Colonic mucosa (tissue), 4 donors: Measurements from ENCODE around the gene BRIP1. TPM values are rescaled to one million over a fixed set of nuclear protein-coding genes. Genes with fewer than 3 reads are reported as not detected.
"Not testable (repeated sequence)": the region's sequence is repeated elsewhere in the genome, so short reads cannot be mapped to it uniquely, and the experiment has no call there.

Experiments
- DNase-seq: peaks from one replicate; pipeline ENCODE4 v3.0.0-alpha.2; 2020
- H3K27ac ChIP-seq: fragments of 200-600 bp; one replicate; pipeline ENCODE4 v1.8.0; 2021
- H3K27me3 ChIP-seq: fragments of 200-600 bp; one replicate; pipeline ENCODE4 v1.8.0; 2021
- H3K36me3 ChIP-seq: fragments of 200-600 bp; one replicate; pipeline ENCODE4 v1.8.0; 2021
- H3K4me1 ChIP-seq: fragments of 200-600 bp; one replicate; pipeline ENCODE4 v1.8.0; 2021; ENCODE audit warnings: mild to moderate bottlenecking
- H3K4me3 ChIP-seq: fragments of 200-600 bp; one replicate; pipeline ENCODE4 v1.8.0; 2021
- H3K9ac ChIP-seq, 2 donors: one replicate each; pipeline ENCODE4 v1.7.0; 2013; ENCODE audit warnings: control low read depth in 2 of 2, low read depth in 2 of 2, low read length in 2 of 2
- H3K9me3 ChIP-seq: fragments of 200-600 bp; one replicate; pipeline ENCODE4 v1.8.0; 2021
- CTCF ChIP-seq: fragments of 200-600 bp; IDR thresholded peaks from one replicate; pipeline ENCODE4 v1.8.0; 2022; ENCODE audit warnings: antibody characterized with exemption, mild to moderate bottlenecking
- intact Hi-C: fragments of 100-400 bp; cut with DNase I; formaldehyde crosslinking; loops from one replicate; pipeline ENCODE4 v1.14.1; 2022
- total RNA-seq, 2 donors: library from RNA; stranded (reverse); fragmentation: NEBNext Ultra II Directional in 1 of 2; extraction: Animal tissue kit (Norgen Biotek cat#: 25700) in 1 of 2; gene quantifications; one replicate each; pipeline ENCODE4 v1.2.1, GENCODE V29; 2021
- donor health status: healthy.
- donor health status: DM: no; HTN: no; CAD: no.
- donor health status: DM: no; HTN: no; CAD: no.

Gene BRIP1
- total RNA-seq, 2 donors from 2014 or later: 3.3 to 10.1 TPM

GRCh38 chr17:61897548-61898180 lies 34.3 kb upstream of the BRIP1 start:
- no peaks in the 10 kb centered on the region for H3K36me3 ChIP-seq
- H3K9ac ChIP-seq: no peak overlapping the region
- no peak for TF ChIP-seq CTCF
- no peak for DNase-seq
- intact Hi-C loops: no loop called here
- no peak overlapping the region for H3K27ac ChIP-seq
- H3K27me3 ChIP-seq: no peaks in the 10 kb centered on the region
- H3K4me1 ChIP-seq: no peaks in the 10 kb centered on the region
- no peak overlapping the region for H3K4me3 ChIP-seq
- H3K9me3 ChIP-seq: no peaks in the 10 kb centered on the region

GRCh38 chr17:61895391-61895790 lies 32.1 kb upstream of the BRIP1 start:
- Histone ChIP-seq H3K4me1 (no peaks in the 10 kb centered on the region), H3K27me3 (no peaks in the 10 kb centered on the region), H3K27ac (no peak overlapping the region), H3K9ac (no peak overlapping the region), H3K36me3 (no peaks in the 10 kb centered on the region), H3K4me3 (no peak overlapping the region), H3K9me3 (no peaks in the 10 kb centered on the region)
- no peak for TF ChIP-seq CTCF
- DNase-seq: no peak
- intact Hi-C loops: no loop called here

GRCh38 chr17:61894310-61894709 lies 31.0 kb upstream of the BRIP1 start:
- H3K9ac ChIP-seq, intact Hi-C loops, H3K4me1 ChIP-seq, H3K4me3 ChIP-seq, DNase-seq, H3K27ac ChIP-seq, H3K27me3 ChIP-seq, H3K36me3 ChIP-seq, H3K9me3 ChIP-seq: not testable (repeated sequence)

GRCh38 chr17:61887733-61888132 lies 24.4 kb upstream of the BRIP1 start:
- H3K4me3 ChIP-seq, H3K27ac ChIP-seq, DNase-seq, H3K4me1 ChIP-seq, intact Hi-C loops, H3K36me3 ChIP-seq, H3K9me3 ChIP-seq, H3K9ac ChIP-seq, H3K27me3 ChIP-seq: not testable (repeated sequence)

GRCh38 chr17:61885865-61886264 lies 22.5 kb upstream of the BRIP1 start:
- H3K27me3 ChIP-seq, H3K9me3 ChIP-seq, H3K36me3 ChIP-seq, H3K4me1 ChIP-seq, H3K27ac ChIP-seq, DNase-seq, intact Hi-C loops, H3K4me3 ChIP-seq, H3K9ac ChIP-seq: not testable (repeated sequence)

GRCh38 chr17:61884864-61885263 lies 21.5 kb upstream of the BRIP1 start:
- Histone ChIP-seq H3K9me3 (no peaks in the 10 kb centered on the region), H3K9ac (no peak overlapping the region), H3K4me3 (no peak overlapping the region), H3K36me3 (no peaks in the 10 kb centered on the region), H3K27me3 (no peaks in the 10 kb centered on the region), H3K27ac (no peak overlapping the region), H3K4me1 (no peaks in the 10 kb centered on the region)
- no peak for DNase-seq
- intact Hi-C loops: no loop called here
- no peak for TF ChIP-seq CTCF

GRCh38 chr17:61880589-61881102 lies 17.3 kb upstream of the BRIP1 start:
- Histone ChIP-seq H3K9me3 (no peaks in the 10 kb centered on the region), H3K4me1 (no peaks in the 10 kb centered on the region), H3K27ac (no peak overlapping the region), H3K36me3 (no peaks in the 10 kb centered on the region), H3K9ac (no peak overlapping the region), H3K27me3 (no peaks in the 10 kb centered on the region), H3K4me3 (no peak overlapping the region)
- TF ChIP-seq CTCF: no peak
- intact Hi-C loops: no loop called here
- no peak for DNase-seq
